PC-3 (cell line): Measurements from ENCODE around the gene ST7. TPM values are rescaled to one million over a fixed set of nuclear protein-coding genes. Genes with fewer than 3 reads are reported as not detected.
A peak's percentile ranks its signal among the peaks of the same experiment; 100 is the strongest.

Experiments
- ATAC-seq: fragments of 200-7000 bp; cut with Tn5 transposase; 2 replicates; pipeline ENCODE4 v1.9.1; 2020; ENCODE audit warnings: mild to moderate bottlenecking, moderate library complexity
- BruUV-seq: library from RNA; stranded (reverse); fragments of 400-500 nt; replicated peaks from 2 replicates; lab custom pipeline; 2021; lab: Mats Ljungman, UMichigan
- CTCF ChIA-PET: fragments of 300-600 bp; sonication (Branson Sonifier 250); formaldehyde crosslinking; loops from one replicate; lab custom pipeline; 2022; ENCODE audit warnings: antibody characterized with exemption; lab: Charles Lee
- POLR2A ChIA-PET: fragments of 300-600 bp; sonication (Branson Sonifier 250); formaldehyde crosslinking; loops from one replicate; lab custom pipeline; 2022; ENCODE audit warnings: antibody characterized with exemption; ENCODE audit not compliant: unreplicated experiment; lab: Charles Lee
- DNase-seq: peaks from one replicate; pipeline ENCODE4 v3.0.0-alpha.2; 2015
- H2AFZ ChIP-seq: fragments of 300-600 bp; sonication (generic); 2 replicates; pipeline ENCODE4 v1.6.0; 2016; ENCODE audit warnings: antibody characterized with exemption, low read length
- H3F3A ChIP-seq: fragments of 300-600 bp; sonication (generic); one replicate; pipeline ENCODE4 v1.6.0; 2017; ENCODE audit warnings: antibody characterized with exemption, low read length, control low read depth, mild to moderate bottlenecking; ENCODE audit not compliant: unreplicated experiment
- H3K27ac ChIP-seq: fragments of 300-600 bp; sonication (generic); 2 replicates; pipeline ENCODE4 v1.5.1; 2016; ENCODE audit warnings: mild to moderate bottlenecking, low read length
- H3K27me3 ChIP-seq: fragments of 300-600 bp; sonication (generic); 2 replicates; pipeline ENCODE4 v1.6.1; 2016; ENCODE audit warnings: low read length, mixed read lengths
- H3K36me3 ChIP-seq: fragments of 300-600 bp; sonication (generic); 2 replicates; pipeline ENCODE4 v1.6.1; 2016; ENCODE audit warnings: low read depth, mixed run types, low read length, mixed read lengths
- H3K4me1 ChIP-seq: fragments of 300-600 bp; sonication (generic); 2 replicates; pipeline ENCODE4 v1.5.1; 2016; ENCODE audit warnings: low read length; ENCODE audit not compliant: insufficient read depth
- H3K4me2 ChIP-seq: fragments of 300-600 bp; sonication (generic); 2 replicates; pipeline ENCODE4 v1.6.0; 2016; ENCODE audit warnings: low read length
- H3K4me3 ChIP-seq: fragments of 300-600 bp; sonication (generic); 2 replicates; pipeline ENCODE4 v1.5.1; 2016; ENCODE audit warnings: mild to moderate bottlenecking, low read length, mixed read lengths
- H3K79me2 ChIP-seq: fragments of 300-600 bp; sonication (generic); 2 replicates; pipeline ENCODE4 v1.6.1; 2017; ENCODE audit warnings: low read length, mixed read lengths
- H3K9ac ChIP-seq: fragments of 300-600 bp; sonication (generic); 2 replicates; pipeline ENCODE4 v1.6.0; 2016; ENCODE audit warnings: mild to moderate bottlenecking, low read length
- H3K9me2 ChIP-seq: fragments of 300-600 bp; sonication (generic); replicated peaks from 2 replicates; pipeline ENCODE4 v1.6.1; 2016; ENCODE audit warnings: mixed run types, low read length, mixed read lengths
- H3K9me3 ChIP-seq: fragments of 300-600 bp; sonication (generic); 2 replicates; pipeline ENCODE4 v1.6.1; 2016; ENCODE audit warnings: low read length, mixed read lengths
- H4K20me1 ChIP-seq: fragments of 300-600 bp; sonication (generic); 2 replicates; pipeline ENCODE4 v1.6.1; 2016; ENCODE audit warnings: low read length, mixed read lengths
- CTCF ChIP-seq: fragments of 300-600 bp; sonication (generic); conservative IDR thresholded peaks from 2 replicates; pipeline ENCODE4 v1.5.1; 2017; ENCODE audit warnings: antibody characterized with exemption, low read depth, mild to moderate bottlenecking, low read length
- EZH2 ChIP-seq: fragments of 300-600 bp; sonication (generic); IDR thresholded peaks from one replicate; pipeline ENCODE4 v1.6.1; 2017; ENCODE audit warnings: antibody characterized with exemption, mild to moderate bottlenecking, low read length; ENCODE audit not compliant: unreplicated experiment
- EZH2phosphoT487 ChIP-seq: fragments of 300-600 bp; sonication (generic); IDR thresholded peaks from 2 replicates; pipeline ENCODE4 v1.6.1; 2018; ENCODE audit warnings: mild to moderate bottlenecking, antibody characterized with exemption, low read length, borderline replicate concordance
- intact Hi-C: fragments of 100-400 bp; cut with micrococcal nuclease; formaldehyde crosslinking; loops from 2 replicates; pipeline ENCODE4 v1.9.0; 2023
- total RNA-seq: library from RNA; depleted of rRNA; stranded (reverse); fragments of >200 nt; gene quantifications from 2 replicates; pipeline ENCODE4 v1.2.3, GENCODE V29; 2014

Gene ST7
- total RNA-seq, 1 experiment from 2014 or later: 19.7 TPM

- CTCF ChIA-PET: no interaction called here
- Histone ChIP-seq H4K20me1 (no peaks in the 10 kb centered on the region), H3K27me3 (no peaks in the 10 kb centered on the region), H3K9me3 (no peaks in the 10 kb centered on the region), H3K4me1 (peaks cover 28% of the 10 kb centered on the region), H3K79me2 (peaks cover 69% of the 10 kb centered on the region), H3K36me3 (no peaks in the 10 kb centered on the region), H3K4me3 (peak overlapping the region; percentile 76; the same call in 1 of the 2 replicates), H3K9ac (no peak overlapping the region), H3F3A (no peaks in the 10 kb centered on the region), H3K9me2 (no peaks in the 10 kb centered on the region), H2AFZ (no peak overlapping the region), H3K4me2 (peak overlapping the region; percentile 88), H3K27ac (no peak overlapping the region)
- no peak for DNase-seq
- no peak for ATAC-seq
- TF ChIP-seq CTCF: no peak
- TF ChIP-seq EZH2: no peak
- no peak for TF ChIP-seq EZH2phosphoT487
- intact Hi-C loops: no loop called here
- BruUV-seq: no TSS peak
- POLR2A ChIA-PET: interaction anchor here (0.6 kb wide), 1 partner anchor 27 kb away, joined by 11 read pairs; no protein-coding TSS in a partner anchor
These were observed 2.6 kb downstream of the ST7 start for GRCh38 chr7:116955801-116956476.

- no TSS peak for BruUV-seq
- CTCF ChIA-PET: no interaction called here
- DNase-seq: no peak
These were observed 3.1 kb downstream of the ST7 start for GRCh38 chr7:116956477-116956804.

More at GRCh38 chr7:116956477-116956804, 3.1 kb downstream of the ST7 start:
- Histone ChIP-seq H4K20me1 (no peaks in the 10 kb centered on the region), H3K27me3 (no peaks in the 10 kb centered on the region), H3K9me2 (no peaks in the 10 kb centered on the region), H3K9ac (no peak overlapping the region), H3K4me1 (peaks cover 28% of the 10 kb centered on the region), H3K79me2 (peaks cover 74% of the 10 kb centered on the region), H3K4me3 (no peak overlapping the region), H3K4me2 (no peak overlapping the region), H3K36me3 (no peaks in the 10 kb centered on the region), H3K27ac (no peak overlapping the region), H3K9me3 (no peaks in the 10 kb centered on the region), H3F3A (no peaks in the 10 kb centered on the region), H2AFZ (no peak overlapping the region)
- intact Hi-C loops: no loop called here
- TF ChIP-seq EZH2phosphoT487: no peak
- no peak for TF ChIP-seq CTCF
- TF ChIP-seq EZH2: no peak
- POLR2A ChIA-PET: interaction anchor here (0.6 kb wide), 1 partner anchor 27 kb away, joined by 11 read pairs; no protein-coding TSS in a partner anchor
- no peak for ATAC-seq
